ENCODE results near the gene UBE2D3. TPM values are rescaled to one million over a fixed set of nuclear protein-coding genes. Genes with fewer than 3 reads are reported as not detected.
"Not testable (repeated sequence)": the region's sequence is repeated elsewhere in the genome, so short reads cannot be mapped to it uniquely, and the experiment has no call there.

The UBE2D3 gene
- total and polyA plus RNA-seq, 2 of the 4 experiments (the other 2 are of a cell fraction): 233 to 387 TPM

GRCh38 chr4:102819100-102819499 is 8.3 kb downstream of the UBE2D3 start:
- H2BK15ac ChIP-seq (ENCODE audit: low read depth, low read length); H3K56ac ChIP-seq (ENCODE audit: extremely low read depth, insufficient read depth, low read length); H3K14ac ChIP-seq (replicated peaks; ENCODE audit: low read depth, low read length); ATAC-seq (ENCODE audit: low read depth); H3K4ac ChIP-seq (ENCODE audit: low read depth, low read length); in situ Hi-C loops (cut with MboI; ENCODE audit: low sequenced_read_pairs); H3K4me3 ChIP-seq (ENCODE audit: insufficient read depth, low read depth, low read length); H3K18ac ChIP-seq (ENCODE audit: low read depth, low read length); H3K9me1 ChIP-seq (ENCODE audit: insufficient read depth, low read length); H3K9me3 ChIP-seq (ENCODE audit: control insufficient read depth, insufficient read depth, low read length); H4K91ac ChIP-seq (ENCODE audit: insufficient read depth, low read depth, low read length); H4K5ac ChIP-seq (ENCODE audit: low read depth, low read length); H2BK20ac ChIP-seq (ENCODE audit: low read depth, low read length); H2BK5ac ChIP-seq (ENCODE audit: low read depth, low read length, poor library complexity, severe bottlenecking); H2AFZ ChIP-seq (replicated peaks; ENCODE audit: low read length, poor library complexity); intact Hi-C loops (cut with micrococcal nuclease); H2AK9ac ChIP-seq (replicated peaks; ENCODE audit: low read depth, low read length, poor library complexity); H2AK5ac ChIP-seq (ENCODE audit: low read depth, low read length); H3K23ac ChIP-seq (ENCODE audit: low read depth, low read length); H3K4me1 ChIP-seq (ENCODE audit: control insufficient read depth, insufficient read depth, low read length); DNase-seq; H2BK120ac ChIP-seq (ENCODE audit: low read depth, low read length); H3K36me3 ChIP-seq (ENCODE audit: control insufficient read depth, insufficient read depth, low read length); dilution Hi-C loops (cut with HindIII; ENCODE audit: low sequenced_read_pairs, unreplicated experiment); H4K8ac ChIP-seq (ENCODE audit: low read depth in 2 of 2, low read length in 2 of 2); BruUV-seq (replicated peaks); H3K9ac ChIP-seq (ENCODE audit: low read depth, low read length); H3K27me3 ChIP-seq (ENCODE audit: control insufficient read depth, insufficient read depth, low read length); H3K27ac ChIP-seq (ENCODE audit: insufficient read depth, low read length): not testable (repeated sequence)
- H3K4me2 ChIP-seq (ENCODE audit: low read depth, low read length): peak overlapping the region; percentile 69; the same call in 1 of the 2 replicates
- peaks cover 96% of the 10 kb centered on the region for H4K20me1 ChIP-seq (ENCODE audit: insufficient read depth, low read length)
- peaks cover 0 to 19% of the 10 kb centered on the region in 2 experiments; a peak in 2 of 4 replicates for H3K79me1 ChIP-seq (ENCODE audit: low read depth in 1 of 2, low read length in 2 of 2)
- WGBS, 2 experiments (ENCODE audit: extremely low coverage in 2 of 2, insufficient read length in 1 of 2): no CpG with 5 or more reads among the region's 10 CpGs
- ChIA-PET POLR2A (ENCODE audit: unreplicated experiment) (interaction anchor here (0.6 kb wide), 4 partner anchors 9 to 244 kb away, joined by 3 to 4 read pairs (median 3); partner anchors contain the start of gene UBE2D3), CTCF (interaction anchor here (0.6 kb wide), 2 partner anchors 17 to 170 kb away, joined by 3 to 6 read pairs; no protein-coding TSS in a partner anchor)

All from IMR-90 (cell line).